PC-3 (cell line): Measurements from ENCODE around the gene NCOR2. TPM values are rescaled to one million over a fixed set of nuclear protein-coding genes. Genes with fewer than 3 reads are reported as not detected.
A peak's percentile ranks its signal among the peaks of the same experiment; 100 is the strongest.

Experiments used
- ATAC-seq: fragments of 200-7000 bp; cut with Tn5 transposase; 2 replicates; pipeline ENCODE4 v1.9.1; 2020; ENCODE audit warnings: mild to moderate bottlenecking, moderate library complexity
- BruUV-seq: library from RNA; stranded (reverse); fragments of 400-500 nt; replicated peaks from 2 replicates; lab custom pipeline; 2021; lab: Mats Ljungman, UMichigan
- CTCF ChIA-PET: fragments of 300-600 bp; sonication (Branson Sonifier 250); formaldehyde crosslinking; loops from one replicate; lab custom pipeline; 2022; ENCODE audit warnings: antibody characterized with exemption; lab: Charles Lee
- POLR2A ChIA-PET: fragments of 300-600 bp; sonication (Branson Sonifier 250); formaldehyde crosslinking; loops from one replicate; lab custom pipeline; 2022; ENCODE audit warnings: antibody characterized with exemption; ENCODE audit not compliant: unreplicated experiment; lab: Charles Lee
- DNase-seq: peaks from one replicate; pipeline ENCODE4 v3.0.0-alpha.2; 2015
- H2AFZ ChIP-seq: fragments of 300-600 bp; sonication (generic); 2 replicates; pipeline ENCODE4 v1.6.0; 2016; ENCODE audit warnings: antibody characterized with exemption, low read length
- H3F3A ChIP-seq: fragments of 300-600 bp; sonication (generic); one replicate; pipeline ENCODE4 v1.6.0; 2017; ENCODE audit warnings: antibody characterized with exemption, low read length, control low read depth, mild to moderate bottlenecking; ENCODE audit not compliant: unreplicated experiment
- H3K27ac ChIP-seq: fragments of 300-600 bp; sonication (generic); 2 replicates; pipeline ENCODE4 v1.5.1; 2016; ENCODE audit warnings: mild to moderate bottlenecking, low read length
- H3K27me3 ChIP-seq: fragments of 300-600 bp; sonication (generic); 2 replicates; pipeline ENCODE4 v1.6.1; 2016; ENCODE audit warnings: low read length, mixed read lengths
- H3K36me3 ChIP-seq: fragments of 300-600 bp; sonication (generic); 2 replicates; pipeline ENCODE4 v1.6.1; 2016; ENCODE audit warnings: low read depth, mixed run types, low read length, mixed read lengths
- H3K4me1 ChIP-seq: fragments of 300-600 bp; sonication (generic); 2 replicates; pipeline ENCODE4 v1.5.1; 2016; ENCODE audit warnings: low read length; ENCODE audit not compliant: insufficient read depth
- H3K4me2 ChIP-seq: fragments of 300-600 bp; sonication (generic); 2 replicates; pipeline ENCODE4 v1.6.0; 2016; ENCODE audit warnings: low read length
- H3K4me3 ChIP-seq: fragments of 300-600 bp; sonication (generic); 2 replicates; pipeline ENCODE4 v1.5.1; 2016; ENCODE audit warnings: mild to moderate bottlenecking, low read length, mixed read lengths
- H3K79me2 ChIP-seq: fragments of 300-600 bp; sonication (generic); 2 replicates; pipeline ENCODE4 v1.6.1; 2017; ENCODE audit warnings: low read length, mixed read lengths
- H3K9ac ChIP-seq: fragments of 300-600 bp; sonication (generic); 2 replicates; pipeline ENCODE4 v1.6.0; 2016; ENCODE audit warnings: mild to moderate bottlenecking, low read length
- H3K9me2 ChIP-seq: fragments of 300-600 bp; sonication (generic); replicated peaks from 2 replicates; pipeline ENCODE4 v1.6.1; 2016; ENCODE audit warnings: mixed run types, low read length, mixed read lengths
- H3K9me3 ChIP-seq: fragments of 300-600 bp; sonication (generic); 2 replicates; pipeline ENCODE4 v1.6.1; 2016; ENCODE audit warnings: low read length, mixed read lengths
- H4K20me1 ChIP-seq: fragments of 300-600 bp; sonication (generic); 2 replicates; pipeline ENCODE4 v1.6.1; 2016; ENCODE audit warnings: low read length, mixed read lengths
- EZH2 ChIP-seq: fragments of 300-600 bp; sonication (generic); IDR thresholded peaks from one replicate; pipeline ENCODE4 v1.6.1; 2017; ENCODE audit warnings: antibody characterized with exemption, mild to moderate bottlenecking, low read length; ENCODE audit not compliant: unreplicated experiment
- EZH2phosphoT487 ChIP-seq: fragments of 300-600 bp; sonication (generic); IDR thresholded peaks from 2 replicates; pipeline ENCODE4 v1.6.1; 2018; ENCODE audit warnings: mild to moderate bottlenecking, antibody characterized with exemption, low read length, borderline replicate concordance
- intact Hi-C: fragments of 100-400 bp; cut with micrococcal nuclease; formaldehyde crosslinking; loops from 2 replicates; pipeline ENCODE4 v1.9.0; 2023
- total RNA-seq: library from RNA; depleted of rRNA; stranded (reverse); fragments of >200 nt; gene quantifications from 2 replicates; pipeline ENCODE4 v1.2.3, GENCODE V29; 2014
- TF ChIP-seq, protein P1 (sequence below): fragments of 300-600 bp; sonication (generic); conservative IDR thresholded peaks from 2 replicates; pipeline ENCODE4 v1.5.1; 2017; ENCODE audit warnings: antibody characterized with exemption, low read depth, mild to moderate bottlenecking, low read length

NCOR2 gene
- total RNA-seq, 1 experiment from 2014 or later: 117 TPM

DNA sequence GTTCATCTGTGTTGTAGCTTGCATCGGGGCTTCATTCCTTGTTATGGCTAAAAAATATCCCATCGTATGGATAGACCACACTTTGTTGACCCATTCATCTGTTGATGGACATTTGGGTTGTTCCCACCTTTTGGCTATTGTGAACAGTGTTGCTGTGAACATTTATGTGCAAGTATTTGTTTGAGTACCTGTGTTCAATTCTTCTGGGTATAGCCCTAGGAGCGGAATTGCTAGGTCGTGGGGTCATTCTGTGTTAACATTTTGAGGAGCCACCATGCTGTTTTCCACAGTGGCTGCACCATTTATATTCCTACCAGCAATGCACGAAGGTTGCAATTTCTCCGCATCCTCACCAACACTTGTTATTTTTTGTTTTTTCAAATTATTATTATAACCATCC is 23.0 kb upstream of the NCOR2 start:
- no peak for TF ChIP-seq EZH2phosphoT487
- no peak for TF ChIP-seq EZH2
- TF ChIP-seq, protein P1, sequence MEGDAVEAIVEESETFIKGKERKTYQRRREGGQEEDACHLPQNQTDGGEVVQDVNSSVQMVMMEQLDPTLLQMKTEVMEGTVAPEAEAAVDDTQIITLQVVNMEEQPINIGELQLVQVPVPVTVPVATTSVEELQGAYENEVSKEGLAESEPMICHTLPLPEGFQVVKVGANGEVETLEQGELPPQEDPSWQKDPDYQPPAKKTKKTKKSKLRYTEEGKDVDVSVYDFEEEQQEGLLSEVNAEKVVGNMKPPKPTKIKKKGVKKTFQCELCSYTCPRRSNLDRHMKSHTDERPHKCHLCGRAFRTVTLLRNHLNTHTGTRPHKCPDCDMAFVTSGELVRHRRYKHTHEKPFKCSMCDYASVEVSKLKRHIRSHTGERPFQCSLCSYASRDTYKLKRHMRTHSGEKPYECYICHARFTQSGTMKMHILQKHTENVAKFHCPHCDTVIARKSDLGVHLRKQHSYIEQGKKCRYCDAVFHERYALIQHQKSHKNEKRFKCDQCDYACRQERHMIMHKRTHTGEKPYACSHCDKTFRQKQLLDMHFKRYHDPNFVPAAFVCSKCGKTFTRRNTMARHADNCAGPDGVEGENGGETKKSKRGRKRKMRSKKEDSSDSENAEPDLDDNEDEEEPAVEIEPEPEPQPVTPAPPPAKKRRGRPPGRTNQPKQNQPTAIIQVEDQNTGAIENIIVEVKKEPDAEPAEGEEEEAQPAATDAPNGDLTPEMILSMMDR: no peak
- H3K27ac ChIP-seq: no peak overlapping the region
- no peaks in the 10 kb centered on the region for H3K9me2 ChIP-seq
- H3K4me3 ChIP-seq: no peak overlapping the region
- no peaks in the 10 kb centered on the region for H3K79me2 ChIP-seq
- no peak overlapping the region for H3K4me2 ChIP-seq
- H3F3A ChIP-seq: no peaks in the 10 kb centered on the region
- no peak overlapping the region for H3K9ac ChIP-seq
- no TSS peak for BruUV-seq
- intact Hi-C loops: no loop called here
- ChIA-PET POLR2A (no interaction called here), CTCF (no interaction called here)
- H4K20me1 ChIP-seq: no peaks in the 10 kb centered on the region
- no peaks in the 10 kb centered on the region for H3K9me3 ChIP-seq
- H3K4me1 ChIP-seq: peaks cover 20% of the 10 kb centered on the region
- H3K36me3 ChIP-seq: no peaks in the 10 kb centered on the region
- DNase-seq: no peak
- H2AFZ ChIP-seq: no peak overlapping the region
- no peak for ATAC-seq
- H3K27me3 ChIP-seq: no peaks in the 10 kb centered on the region

DNA sequence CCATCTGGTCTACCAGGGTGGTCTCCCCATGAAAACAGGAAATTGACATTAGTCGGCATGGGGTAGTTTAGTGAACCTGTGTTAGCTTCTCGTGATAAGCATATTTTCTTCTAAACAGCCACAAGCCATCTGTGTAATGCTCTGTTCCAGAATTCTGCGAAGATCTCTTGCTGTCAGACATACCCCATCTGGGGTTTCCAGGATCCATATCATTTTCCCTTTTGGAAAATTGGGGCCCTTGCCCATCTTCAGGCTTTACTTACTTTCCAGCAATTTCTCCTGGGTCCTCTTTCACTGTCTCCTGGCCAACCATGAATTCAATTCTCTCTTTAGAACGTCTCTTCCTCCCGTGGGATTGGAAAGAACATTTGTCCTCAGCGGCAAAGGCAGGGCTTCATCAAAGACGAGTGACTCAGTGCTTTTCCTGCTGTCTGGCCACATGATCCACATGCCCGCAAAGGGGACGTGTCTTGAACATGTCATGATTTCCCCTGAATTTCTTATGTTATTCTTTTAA is 21.4 kb upstream of the NCOR2 start:
- intact Hi-C loops: no loop called here
- Histone ChIP-seq H4K20me1 (no peaks in the 10 kb centered on the region), H3F3A (no peaks in the 10 kb centered on the region), H3K27ac (no peak overlapping the region), H3K79me2 (no peaks in the 10 kb centered on the region), H2AFZ (no peak overlapping the region), H3K27me3 (no peaks in the 10 kb centered on the region), H3K4me3 (no peak overlapping the region), H3K4me2 (peak overlapping the region; percentile 32; the same call in 1 of the 2 replicates), H3K9ac (no peak overlapping the region), H3K4me1 (peaks cover 20% of the 10 kb centered on the region), H3K36me3 (no peaks in the 10 kb centered on the region), H3K9me2 (no peaks in the 10 kb centered on the region), H3K9me3 (no peaks in the 10 kb centered on the region)
- no peak for TF ChIP-seq EZH2phosphoT487
- TF ChIP-seq, protein P1: no peak
- TF ChIP-seq EZH2: no peak
- DNase-seq (peak; percentile 58), ATAC-seq (peak; percentile 59)
- ChIA-PET CTCF (no interaction called here), POLR2A (no interaction called here)
- BruUV-seq: no TSS peak

DNA sequence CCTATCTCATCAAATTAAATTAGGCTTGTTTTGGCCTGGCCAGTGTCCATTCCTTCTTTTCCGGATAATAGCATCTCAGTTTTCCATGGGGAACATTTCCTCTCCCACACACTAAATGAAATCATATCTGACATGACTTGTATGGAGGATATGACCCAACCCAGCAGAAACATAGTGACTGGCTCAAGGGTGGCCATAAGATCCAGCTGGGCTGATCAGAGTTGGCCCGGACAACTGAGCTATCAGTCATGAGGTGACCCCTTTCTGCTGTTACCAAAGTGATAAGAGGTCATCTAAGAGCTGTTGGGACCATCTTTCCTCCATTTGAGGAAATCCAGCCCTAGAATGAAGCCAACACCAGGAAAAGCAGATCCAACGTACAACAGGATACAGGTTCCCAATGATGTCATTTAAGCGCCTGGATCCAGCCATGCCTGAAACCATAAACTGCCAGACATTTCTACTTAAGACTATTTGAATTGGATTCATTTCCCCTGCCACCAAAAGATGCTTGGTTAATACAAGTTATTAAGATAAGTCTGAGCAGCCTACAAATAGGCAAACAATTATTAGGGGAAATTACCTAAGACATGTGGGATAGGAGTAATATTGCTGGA is 20.7 kb upstream of the NCOR2 start:
- Histone ChIP-seq H3K79me2 (no peaks in the 10 kb centered on the region), H3K9ac (no peak overlapping the region), H3K4me1 (peaks cover 20% of the 10 kb centered on the region), H3K9me2 (no peaks in the 10 kb centered on the region), H2AFZ (no peak overlapping the region), H3K27me3 (no peaks in the 10 kb centered on the region), H3K4me3 (no peak overlapping the region), H3K9me3 (no peaks in the 10 kb centered on the region), H3K27ac (no peak overlapping the region), H3K36me3 (no peaks in the 10 kb centered on the region), H3F3A (no peaks in the 10 kb centered on the region), H4K20me1 (no peaks in the 10 kb centered on the region), H3K4me2 (no peak overlapping the region)
- TF ChIP-seq EZH2: no peak
- TF ChIP-seq EZH2phosphoT487: no peak
- TF ChIP-seq, protein P1: no peak
- DNase-seq (no peak), ATAC-seq (no peak)
- POLR2A ChIA-PET: no interaction called here
- BruUV-seq: no TSS peak
- intact Hi-C loops: no loop called here
- CTCF ChIA-PET: no interaction called here
